Left ventricle myocardium inferior (tissue), 1 donor: ENCODE measurements around the gene EWSR1. TPM values are rescaled to one million over a fixed set of nuclear protein-coding genes. Genes with fewer than 3 reads are reported as not detected.
"Not testable (repeated sequence)": the region's sequence is repeated elsewhere in the genome, so short reads cannot be mapped to it uniquely, and the experiment has no call there.

ENCODE experiments used
- DNase-seq: peaks from one replicate; pipeline ENCODE4 v3.0.0-alpha.2; 2020
- H3K27ac ChIP-seq: fragments of 200-600 bp; replicated peaks from 2 replicates; pipeline ENCODE4 v1.8.0; 2021
- H3K27me3 ChIP-seq: fragments of 200-600 bp; 2 replicates; pipeline ENCODE4 v1.8.0; 2021; ENCODE audit warnings: low read depth
- H3K36me3 ChIP-seq: fragments of 200-600 bp; 2 replicates; pipeline ENCODE4 v1.8.0; 2021
- H3K4me1 ChIP-seq: fragments of 200-600 bp; 2 replicates; pipeline ENCODE4 v1.8.0; 2021
- H3K4me3 ChIP-seq: fragments of 200-600 bp; 2 replicates; pipeline ENCODE4 v1.8.0; 2021; ENCODE audit warnings: mild to moderate bottlenecking, moderate library complexity
- H3K9me3 ChIP-seq: fragments of 200-600 bp; replicated peaks from 2 replicates; pipeline ENCODE4 v1.8.0; 2021
- CTCF ChIP-seq: fragments of 200-600 bp; IDR thresholded peaks from 2 replicates; pipeline ENCODE4 v1.8.0; 2021; ENCODE audit warnings: antibody characterized with exemption, mild to moderate bottlenecking, borderline replicate concordance
- intact Hi-C: fragments of 100-400 bp; cut with micrococcal nuclease; formaldehyde crosslinking; loops from one replicate; pipeline ENCODE4 v1.11.0; 2022
- total RNA-seq: library from RNA; stranded (reverse); fragmentation: NEBNext Ultra II Directional; extraction: Animal tissue kit (Norgen Biotek cat#: 25700); gene quantifications from one replicate; pipeline ENCODE4 v1.2.1, GENCODE V29; 2021
- donor health status: DM: no; HTN: yes; CAD: no; lungs with severe emphysema.

The EWSR1 gene
- total RNA-seq, 1 donor from 2014 or later, result 122 TPM

DNA sequence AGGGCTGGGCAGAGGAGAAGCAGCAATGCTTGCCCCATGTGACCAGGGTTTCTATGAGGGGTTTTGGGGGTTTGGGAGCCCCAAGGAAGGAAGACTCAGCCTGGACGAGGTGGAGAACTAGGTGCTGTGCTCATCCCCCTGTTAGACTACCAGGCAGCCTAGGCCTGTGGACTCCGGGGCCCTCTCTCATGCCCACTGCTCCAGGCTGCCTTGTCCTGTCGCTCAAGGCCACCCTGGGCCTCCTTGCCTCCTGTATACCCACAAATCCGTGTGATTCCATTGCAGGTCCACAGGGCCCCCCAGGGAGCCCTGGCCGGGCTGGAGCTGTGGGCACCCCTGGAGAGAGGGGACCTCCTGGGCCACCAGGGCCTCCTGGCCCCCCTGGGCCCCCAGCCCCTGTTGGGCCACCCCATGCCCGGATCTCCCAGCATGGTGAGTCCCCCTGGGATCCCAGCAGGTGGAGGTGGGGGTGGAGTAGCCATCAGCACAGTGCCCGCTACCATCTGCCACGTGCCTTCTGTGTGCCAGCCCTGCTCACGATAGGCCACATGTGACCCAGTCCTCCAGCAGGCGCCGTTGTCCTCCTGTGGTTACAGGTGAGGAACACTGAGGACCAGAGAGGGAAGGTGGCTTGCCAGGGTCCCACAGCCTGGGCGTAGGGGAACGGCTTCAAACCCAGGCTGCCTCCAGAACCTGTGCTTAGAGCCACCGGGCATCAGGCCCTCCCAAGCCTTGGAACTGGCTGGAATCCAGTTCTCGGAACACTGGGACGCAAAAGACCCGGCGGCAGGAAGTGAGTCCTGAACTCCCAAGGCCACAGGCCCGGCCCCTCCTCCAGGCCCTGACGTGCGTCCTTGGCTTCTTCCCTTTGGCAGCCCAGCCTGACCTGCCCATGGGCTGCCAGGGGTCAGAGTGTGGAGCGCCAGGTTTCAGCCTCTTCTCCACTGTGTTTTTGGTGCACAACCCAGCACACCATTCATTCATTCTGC, 35.8 kb upstream of the EWSR1 start:
- Histone ChIP-seq H3K4me1 (no peaks in the 10 kb centered on the region), H3K9me3 (peaks cover 10% of the 10 kb centered on the region), H3K27me3 (no peaks in the 10 kb centered on the region), H3K4me3 (no peak overlapping the region), H3K36me3 (no peaks in the 10 kb centered on the region), H3K27ac (no peak overlapping the region)
- no peak for DNase-seq
- intact Hi-C loops, result no loop called here
- TF ChIP-seq CTCF, result no peak

DNA sequence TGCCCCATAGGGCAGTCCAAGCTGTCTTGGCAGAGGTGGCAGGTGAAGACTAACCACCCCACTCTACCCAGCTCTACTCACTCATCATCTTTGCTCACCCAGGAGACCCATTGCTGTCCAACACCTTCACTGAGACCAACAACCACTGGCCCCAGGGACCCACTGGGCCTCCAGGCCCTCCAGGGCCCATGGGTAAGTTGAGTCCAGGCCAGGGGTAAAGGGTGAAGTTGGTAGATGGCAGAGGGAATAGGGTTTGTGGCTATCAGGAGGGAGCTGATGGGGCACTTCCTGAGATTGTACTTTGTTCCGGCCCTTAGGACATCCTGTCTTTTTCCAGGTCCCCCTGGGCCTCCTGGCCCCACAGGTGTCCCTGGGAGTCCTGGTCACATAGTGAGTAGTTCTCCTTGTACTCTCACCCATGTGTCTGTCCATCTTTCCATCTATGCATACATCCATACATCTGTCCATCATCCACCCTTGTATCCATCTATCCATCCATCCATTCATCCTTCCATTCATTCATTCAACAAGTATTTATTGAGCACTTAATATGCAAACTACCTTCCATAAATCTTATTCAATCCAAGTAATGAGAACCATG, 34.7 kb upstream of the EWSR1 start:
- TF ChIP-seq CTCF, result no peak
- DNase-seq, result no peak
- no peak overlapping the region for H3K4me3 ChIP-seq
- peaks cover 10% of the 10 kb centered on the region for H3K9me3 ChIP-seq
- H3K27me3 ChIP-seq, result no peaks in the 10 kb centered on the region
- H3K27ac ChIP-seq, result no peak overlapping the region
- H3K4me1 ChIP-seq, result no peaks in the 10 kb centered on the region
- intact Hi-C loops, result no loop called here
- no peaks in the 10 kb centered on the region for H3K36me3 ChIP-seq

- H3K4me1 ChIP-seq, H3K36me3 ChIP-seq, H3K27ac ChIP-seq, H3K27me3 ChIP-seq, DNase-seq, H3K4me3 ChIP-seq: not testable (repeated sequence)
- H3K9me3 ChIP-seq, result peaks cover 28% of the 10 kb centered on the region
- intact Hi-C loops, result loop anchor here (10.0 kb wide), 1 partner anchor 386 kb away; no protein-coding TSS in a partner anchor
These were observed 27.6 kb upstream of the EWSR1 start for GRCh38 chr22:29240481-29240880.

DNA sequence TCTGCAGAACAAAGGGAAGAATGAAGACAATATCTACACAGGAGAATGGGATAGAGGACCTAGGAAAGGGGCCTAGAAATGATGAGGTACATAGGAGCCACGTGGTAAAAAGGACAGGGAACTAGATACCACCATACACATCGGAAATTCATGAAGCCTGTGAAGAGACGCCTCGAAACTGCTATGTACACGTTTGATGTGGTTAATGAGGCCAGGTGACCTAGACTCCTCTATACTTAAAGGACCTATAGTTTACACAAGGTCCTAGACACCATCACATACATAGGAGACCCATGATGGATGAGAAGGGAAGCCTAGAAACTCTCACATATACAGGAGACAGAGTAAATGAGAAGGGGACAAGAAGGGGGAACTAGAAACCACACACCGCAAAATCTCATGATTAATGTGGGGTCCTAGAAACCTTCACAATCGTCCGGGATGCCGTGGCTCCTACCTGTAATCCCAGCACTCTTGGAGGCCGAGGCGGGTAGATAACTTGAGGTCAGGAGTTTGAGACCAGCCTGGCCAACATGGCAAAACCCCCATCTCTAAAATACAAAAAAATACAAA, 24.1 kb upstream of the EWSR1 start:
- no peak overlapping the region for H3K27ac ChIP-seq
- intact Hi-C loops, result loop anchor here (10.0 kb wide), 1 partner anchor 389 kb away; no protein-coding TSS in a partner anchor
- no peak overlapping the region for H3K4me3 ChIP-seq
- no peak for DNase-seq
- no peak for TF ChIP-seq CTCF
- no peaks in the 10 kb centered on the region for H3K36me3 ChIP-seq
- no peaks in the 10 kb centered on the region for H3K4me1 ChIP-seq
- H3K9me3 ChIP-seq, result peaks cover 27% of the 10 kb centered on the region
- no peaks in the 10 kb centered on the region for H3K27me3 ChIP-seq

DNA sequence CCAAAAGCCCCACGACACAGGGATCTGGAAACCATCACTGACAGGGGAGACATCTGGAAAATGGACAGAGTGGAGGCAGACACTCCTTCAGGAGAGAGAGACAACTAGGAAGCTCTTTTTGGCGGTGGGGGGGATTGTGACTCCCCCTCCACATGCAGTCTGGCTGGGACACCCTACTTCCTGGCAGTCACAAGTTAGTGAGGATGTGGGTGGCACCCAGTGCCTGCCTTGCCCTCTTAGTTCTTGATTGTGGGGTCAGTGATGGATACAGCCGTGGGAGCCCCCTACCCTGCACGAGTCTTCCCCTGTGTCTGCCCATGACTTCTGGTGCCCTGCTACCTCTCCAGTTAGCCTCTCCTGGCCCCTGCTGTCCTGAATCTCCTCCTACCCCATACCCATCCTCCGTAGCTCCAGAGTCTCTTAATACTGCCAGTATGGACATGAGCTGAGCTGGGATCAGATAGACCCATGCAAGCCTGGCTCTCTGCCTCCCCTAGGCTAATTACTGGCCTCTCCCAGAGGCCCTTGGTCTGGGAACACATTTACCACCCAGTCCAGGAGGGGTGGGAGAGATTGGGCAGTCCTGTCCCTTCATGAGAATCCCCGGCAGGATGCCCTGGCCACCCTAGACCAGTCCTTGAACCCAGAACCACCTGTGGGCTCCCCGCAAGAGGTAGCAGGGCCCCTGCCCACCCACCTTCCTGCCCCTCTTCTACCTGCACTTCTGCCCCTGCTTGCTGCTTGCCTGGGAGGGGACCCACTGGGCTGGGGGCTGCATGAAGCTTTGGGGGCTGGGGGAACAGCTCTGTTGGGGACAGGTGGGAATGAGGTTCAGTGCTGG, 23.1 kb upstream of the EWSR1 start:
- H3K4me3 ChIP-seq, result no peak overlapping the region
- DNase-seq, result no peak
- H3K27ac ChIP-seq, result no peak overlapping the region
- H3K27me3 ChIP-seq, result no peaks in the 10 kb centered on the region
- no peaks in the 10 kb centered on the region for H3K4me1 ChIP-seq
- peaks cover 17% of the 10 kb centered on the region for H3K9me3 ChIP-seq
- intact Hi-C loops, result loop anchor here (5.0 to 10.0 kb wide), 2 partner anchors 93 to 390 kb away; no protein-coding TSS in a partner anchor
- H3K36me3 ChIP-seq, result no peaks in the 10 kb centered on the region
- TF ChIP-seq CTCF, result no peak
